Embryonic facial prominence (tissue), 1 donor: ENCODE measurements around the gene CCDC78.
"Not testable (repeated sequence)": the region's sequence is repeated elsewhere in the genome, so short reads cannot be mapped to it uniquely, and the experiment has no call there.

Source experiments
- DNase-seq: peaks from one replicate; pipeline ENCODE4 v3.0.0-alpha.2; 2016; ENCODE audit errors: extremely low spot score

The CCDC78 gene

DNA sequence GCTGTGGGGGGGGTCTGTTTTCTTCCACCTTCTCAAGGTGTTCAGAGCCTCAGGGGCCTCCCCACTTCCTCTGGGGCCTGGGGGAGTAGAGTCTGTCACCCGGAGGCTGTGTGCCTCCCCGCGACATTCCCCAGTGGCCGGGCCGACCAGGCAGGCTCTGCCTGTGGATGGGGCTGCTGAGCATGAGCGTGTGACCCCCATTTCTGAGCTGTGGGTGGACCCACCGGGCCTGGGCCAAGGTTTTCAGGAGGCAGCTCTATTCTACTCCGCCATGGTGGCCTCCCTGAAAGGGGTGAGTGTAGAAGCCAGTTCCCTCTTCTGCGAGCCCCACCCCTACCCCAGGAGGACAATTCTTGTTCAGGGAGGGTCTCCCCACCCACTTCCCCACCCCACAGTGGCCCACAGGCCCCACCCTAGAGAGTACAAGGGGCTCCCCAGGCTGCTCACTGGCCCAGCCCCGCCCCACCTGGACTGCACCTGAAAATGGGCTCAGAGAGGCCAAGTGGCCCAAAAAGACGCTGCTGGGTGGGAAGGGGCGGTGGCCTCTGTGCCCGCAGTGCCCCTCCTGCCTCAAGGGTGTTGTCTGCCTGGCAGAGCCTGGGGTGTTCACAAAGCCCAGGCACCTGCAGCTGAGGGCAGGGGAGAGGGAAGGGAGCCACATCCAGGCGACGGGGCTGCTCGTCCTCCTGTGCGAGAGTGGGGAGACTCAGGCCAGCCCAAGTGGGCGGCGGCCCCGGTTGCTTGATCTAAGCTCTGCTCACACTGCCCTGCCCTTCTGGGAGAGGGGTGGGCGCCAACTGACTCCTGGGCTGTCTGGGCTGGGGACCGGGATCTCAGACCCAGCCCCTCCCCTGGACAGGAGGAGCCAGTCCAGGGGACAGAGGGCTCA lies 35.6 kb upstream of the CCDC78 start:
- no peak for DNase-seq

DNA sequence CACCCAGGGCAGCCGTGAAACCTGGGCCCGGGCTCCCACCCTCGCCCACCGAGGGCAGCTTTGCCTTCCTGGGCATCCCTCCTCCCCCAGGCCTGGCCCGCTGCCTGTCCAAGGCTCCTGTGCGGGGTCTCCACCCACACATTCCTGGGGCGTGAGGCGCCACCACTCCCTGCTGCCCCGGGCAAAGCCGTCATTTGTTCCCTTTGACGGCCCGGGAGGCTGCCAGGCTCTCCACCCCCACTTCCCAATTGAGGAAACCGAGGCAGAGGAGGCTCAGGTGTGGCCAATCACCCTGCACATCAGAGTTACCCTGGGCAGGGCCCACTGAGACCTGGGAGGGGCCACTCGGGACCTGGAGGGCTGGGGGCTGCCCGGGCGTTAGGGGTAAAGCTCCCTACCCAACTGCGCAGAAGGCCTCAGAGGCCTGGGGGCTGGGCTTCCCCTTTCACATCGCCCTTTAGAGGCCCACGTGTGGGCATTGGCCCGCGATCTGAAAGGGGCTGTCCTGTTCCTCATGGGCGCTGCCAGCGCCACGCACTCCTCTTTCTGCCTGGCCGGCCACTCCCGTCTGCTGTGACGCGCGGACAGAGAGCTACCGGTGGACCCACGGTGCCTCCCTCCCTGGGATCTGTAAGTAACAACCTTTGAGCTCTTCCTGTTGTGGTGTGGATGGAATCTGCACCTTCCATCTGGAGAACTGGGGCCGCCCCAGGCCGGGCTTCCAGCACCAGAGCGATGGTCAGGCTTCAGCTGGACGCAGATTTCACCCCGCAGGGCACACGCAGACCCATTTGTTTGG lies 34.5 kb upstream of the CCDC78 start, which contains the start of gene MSLN:
Gene MSLN (plus strand): TSS at position 190 of the 799 bp plus-strand sequence. CDS start 1,947 bp downstream, outside the sequence.
- DNase-seq, result no peak

DNA sequence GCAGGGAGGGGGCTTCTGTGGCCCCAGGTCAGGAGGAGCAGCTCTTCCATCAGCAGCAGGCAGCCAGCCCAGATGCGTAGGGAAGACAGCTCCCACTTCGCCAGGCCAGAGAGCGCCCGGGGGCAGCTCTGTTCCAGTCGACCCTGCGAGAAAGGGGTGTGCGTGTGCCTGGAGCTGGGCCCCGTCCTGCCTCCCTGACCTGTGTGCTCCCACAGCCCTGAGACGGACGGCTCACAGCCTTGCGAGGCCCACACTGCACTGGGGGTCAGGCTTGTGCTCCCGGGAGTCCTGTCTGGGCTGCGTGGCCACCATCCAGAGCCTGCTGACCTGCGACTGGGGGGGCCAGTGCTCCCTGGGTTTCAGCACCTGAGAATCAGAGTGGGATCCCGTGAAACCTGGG lies 33.8 kb upstream of the CCDC78 start:
- no peak for DNase-seq

DNA sequence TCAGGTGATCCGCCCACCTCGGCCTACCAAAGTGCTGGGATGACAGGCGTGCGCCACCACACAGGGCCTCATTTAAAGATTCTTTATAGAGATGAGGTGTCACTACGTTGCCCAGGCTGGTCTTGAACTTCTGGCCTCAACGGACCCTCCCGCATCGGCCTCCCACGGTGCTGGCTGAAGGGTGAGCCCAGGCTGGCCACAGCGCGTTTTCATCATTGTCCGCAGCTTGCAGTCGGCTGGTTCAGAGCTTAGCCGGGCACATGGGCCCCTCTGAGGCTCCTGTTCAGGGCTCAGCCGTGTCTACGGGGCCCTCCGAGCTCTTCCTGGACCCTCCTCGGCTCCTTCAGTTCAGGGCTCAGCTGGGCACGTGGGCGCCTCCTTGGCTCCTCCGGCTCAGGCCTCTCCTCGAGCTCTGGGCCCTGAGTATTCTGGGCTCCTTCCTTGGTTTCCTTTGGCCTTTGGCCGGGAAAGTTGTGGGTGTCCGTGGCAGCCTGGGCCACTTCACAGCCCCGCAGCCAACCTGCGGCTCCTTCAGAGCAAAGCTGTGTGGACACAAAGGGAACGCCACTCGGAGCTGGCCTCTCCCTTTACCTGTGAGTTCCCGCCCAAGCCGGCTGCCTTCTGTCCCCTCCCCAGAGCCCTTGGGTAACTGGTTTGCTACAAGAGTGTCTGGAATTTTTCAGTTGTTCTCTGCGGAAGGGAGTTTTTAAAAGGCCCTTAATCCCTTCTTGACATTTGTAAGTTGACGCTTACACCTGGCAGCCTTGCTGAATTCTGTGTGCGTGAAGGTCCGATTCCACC lies 33.1 kb upstream of the CCDC78 start:
- DNase-seq, result no peak

DNA sequence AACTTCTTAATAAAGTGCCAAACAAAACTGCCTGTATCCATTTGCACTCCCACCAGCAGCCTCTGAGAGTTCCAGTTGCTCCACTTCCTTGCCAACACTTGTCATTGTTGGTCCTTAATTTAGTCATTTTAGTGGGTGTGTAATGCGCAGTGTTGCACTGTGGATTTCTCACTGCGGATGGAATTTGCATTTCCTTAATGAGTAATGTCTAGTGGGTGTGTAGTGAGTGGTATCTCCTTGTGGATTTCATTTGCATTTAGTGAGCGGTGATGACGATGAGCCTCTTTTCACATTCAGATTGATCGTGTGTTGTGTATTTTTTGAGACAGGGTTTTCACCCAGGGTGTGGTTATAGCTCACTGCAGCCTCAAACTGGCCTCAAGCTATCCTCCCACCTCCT lies 30.2 kb upstream of the CCDC78 start:
- no peak for DNase-seq

DNA sequence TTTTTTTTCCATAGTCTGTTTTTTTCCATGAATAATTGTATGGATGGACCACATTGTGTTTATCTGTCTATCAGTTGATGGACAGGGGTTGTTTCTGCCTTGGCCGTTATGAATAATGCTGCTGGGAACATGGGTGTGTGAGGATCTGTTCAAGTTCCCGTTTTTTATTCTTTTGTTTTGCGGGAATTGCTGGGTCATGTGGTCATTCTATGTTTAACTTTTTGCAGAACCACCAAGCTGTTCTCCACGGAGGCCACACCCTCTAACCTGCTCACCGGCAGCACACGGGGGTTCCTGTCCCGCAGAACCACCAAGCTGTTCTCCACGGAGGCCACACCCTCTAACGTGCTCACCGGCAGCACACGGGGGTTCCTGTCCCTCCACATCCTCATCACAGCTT lies 28.4 kb upstream of the CCDC78 start:
- no peak for DNase-seq

DNA sequence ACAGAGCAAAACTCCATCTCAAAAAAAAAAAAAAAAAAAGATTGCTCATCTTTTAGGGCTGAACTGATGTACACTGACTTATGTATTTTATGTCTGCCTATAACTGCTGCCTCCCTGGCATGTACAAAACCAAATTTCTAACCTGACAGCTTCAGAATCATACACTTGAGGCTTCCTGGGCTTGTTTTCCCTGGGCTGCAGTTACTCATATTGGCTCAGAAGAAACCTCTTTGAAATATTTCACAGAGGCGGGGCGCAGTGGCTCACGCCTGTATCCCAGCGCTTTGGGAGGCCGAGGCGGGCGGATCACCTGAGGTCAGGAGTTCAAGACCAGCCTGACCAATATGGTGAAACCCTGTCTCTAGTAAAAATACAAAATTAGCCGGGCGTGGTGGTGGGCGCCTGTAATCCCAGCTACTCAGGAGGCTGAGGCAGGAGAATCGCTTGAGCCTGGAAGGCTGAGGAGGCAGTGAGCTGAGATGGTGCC lies 27.9 kb upstream of the CCDC78 start:
- DNase-seq, result not testable (repeated sequence)

DNA sequence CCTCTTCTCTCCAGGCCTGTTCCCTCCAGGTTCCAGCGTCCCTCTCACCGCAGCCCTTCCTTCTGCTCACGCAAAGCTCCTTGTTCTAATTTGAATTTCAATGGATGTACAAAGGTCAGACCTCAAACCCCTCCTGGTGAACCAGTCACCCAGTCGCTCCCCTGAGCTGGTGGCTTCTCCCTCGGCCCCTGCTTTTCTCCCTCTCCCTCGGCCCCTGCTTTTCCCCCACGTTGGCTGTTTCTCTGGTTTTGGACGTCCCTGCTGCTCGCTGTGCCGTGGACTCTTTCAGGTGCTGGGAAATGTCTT lies 25.7 kb upstream of the CCDC78 start:
- DNase-seq, result no peak

DNA sequence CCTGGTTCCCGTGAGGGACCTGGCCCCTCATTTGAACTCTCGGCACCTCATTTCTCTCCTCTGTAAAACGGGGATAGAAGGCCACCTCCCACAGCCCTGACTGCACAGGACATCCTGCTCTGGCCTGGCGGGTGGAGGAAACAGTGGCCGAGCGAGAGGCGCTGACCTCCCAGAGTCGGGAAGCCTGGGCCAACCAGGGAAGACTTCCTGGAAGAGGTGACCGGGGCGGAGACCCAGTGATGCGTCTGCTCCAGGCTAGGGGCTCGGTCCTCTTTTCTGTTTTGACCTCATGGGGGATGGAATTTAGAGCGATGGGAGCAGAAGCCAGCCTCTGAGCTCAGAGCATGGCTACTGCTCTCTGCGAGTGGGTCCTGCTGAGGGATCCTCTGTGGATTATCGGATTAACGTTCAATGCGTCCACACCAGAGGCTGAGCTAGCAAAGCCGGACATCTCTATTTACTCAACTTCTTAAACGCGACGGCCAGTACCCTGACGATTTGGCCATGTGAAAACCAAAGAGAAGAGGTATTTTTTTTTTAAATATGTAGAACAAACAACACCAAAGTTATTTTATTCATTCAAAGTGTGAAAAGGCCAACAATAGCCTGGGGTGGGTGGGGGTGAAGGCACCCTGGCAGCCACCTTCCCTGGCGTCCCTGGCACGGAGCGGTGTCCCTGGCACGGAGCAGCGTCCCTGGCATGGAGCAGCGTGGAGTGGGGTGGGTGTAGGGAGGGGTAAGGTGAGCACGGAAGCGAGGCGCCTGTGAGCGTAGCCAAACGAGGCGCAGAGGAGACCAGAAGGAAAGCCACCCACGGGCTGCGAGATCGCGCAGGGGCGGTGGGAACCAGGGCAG lies 25.1 kb upstream of the CCDC78 start:
- no peak for DNase-seq

DNA sequence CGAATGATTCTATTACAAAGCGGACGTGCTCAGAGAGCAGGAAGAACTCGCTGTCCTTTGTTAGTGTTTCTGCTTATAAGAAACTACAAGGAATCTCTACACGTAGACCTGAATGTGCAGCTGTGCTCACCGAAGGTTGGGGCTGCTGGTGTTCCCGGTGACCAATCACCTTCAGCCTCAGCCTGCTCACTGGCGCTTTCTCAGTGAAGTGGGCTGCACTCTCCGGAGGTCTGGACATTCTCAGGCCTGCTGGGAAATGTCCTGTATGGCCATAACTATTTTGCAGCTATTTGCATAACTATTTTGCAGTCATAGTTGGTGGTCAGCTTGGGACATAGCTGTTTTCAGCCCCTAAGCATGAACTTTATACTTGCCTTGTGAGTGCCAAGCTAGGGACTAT lies 24.2 kb upstream of the CCDC78 start:
- no peak for DNase-seq

DNA sequence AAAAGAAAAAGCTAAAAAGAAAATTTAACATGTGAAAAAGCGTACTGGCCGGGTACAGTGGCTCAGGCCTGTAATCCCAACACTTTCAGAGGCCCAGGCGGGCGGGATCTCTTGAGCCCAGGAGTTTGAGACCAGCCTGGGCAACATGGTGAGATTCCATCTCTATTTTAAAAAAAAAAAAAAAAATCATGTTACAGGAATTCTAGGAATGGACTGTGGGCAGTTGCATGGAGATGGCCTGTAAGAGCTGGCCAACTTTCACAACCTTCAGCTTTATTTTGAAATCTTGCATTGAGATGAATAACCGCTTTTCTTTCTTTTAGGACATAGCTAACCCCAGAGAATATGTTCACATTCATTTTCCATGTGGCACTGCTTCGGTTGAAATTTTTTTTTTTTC lies 22.8 kb upstream of the CCDC78 start:
- DNase-seq, result no peak

DNA sequence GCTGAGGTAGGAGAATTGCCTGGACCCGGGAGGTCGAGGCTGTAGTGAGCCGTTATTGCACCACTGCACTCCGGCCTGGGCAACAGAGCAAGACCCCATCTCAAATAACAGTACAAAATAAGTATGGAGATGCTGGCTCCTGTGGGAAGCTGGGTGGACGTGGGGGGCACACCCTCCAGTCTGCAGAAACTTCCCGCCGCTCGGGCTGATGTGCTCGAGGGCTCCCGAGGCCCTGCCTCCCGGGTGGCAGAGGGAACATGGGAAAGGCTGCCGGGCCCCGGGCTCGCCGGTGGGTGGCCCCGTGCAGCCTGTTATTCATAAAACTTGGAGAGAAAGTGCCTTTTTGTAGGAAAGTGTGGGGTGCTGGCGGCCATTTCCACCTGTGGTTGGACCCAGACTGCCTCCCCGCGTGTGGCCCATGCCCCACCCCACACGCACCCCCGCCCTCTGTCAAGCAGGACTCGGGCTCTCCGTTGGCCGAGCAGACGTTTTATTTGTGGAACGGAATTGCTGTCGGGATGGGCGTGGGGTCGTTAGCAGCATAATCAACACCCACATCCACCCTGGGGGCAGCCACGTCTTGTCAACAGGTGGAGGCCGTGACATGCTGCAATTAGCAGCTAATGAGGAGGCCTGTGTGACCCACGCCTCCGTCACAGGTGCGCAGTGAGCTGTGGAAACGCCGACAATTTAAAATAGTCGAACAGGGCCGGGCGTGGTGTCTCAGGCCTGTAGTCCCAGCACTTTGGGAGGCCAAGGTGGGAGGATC lies 21.9 kb upstream of the CCDC78 start:
- DNase-seq, result no peak

DNA sequence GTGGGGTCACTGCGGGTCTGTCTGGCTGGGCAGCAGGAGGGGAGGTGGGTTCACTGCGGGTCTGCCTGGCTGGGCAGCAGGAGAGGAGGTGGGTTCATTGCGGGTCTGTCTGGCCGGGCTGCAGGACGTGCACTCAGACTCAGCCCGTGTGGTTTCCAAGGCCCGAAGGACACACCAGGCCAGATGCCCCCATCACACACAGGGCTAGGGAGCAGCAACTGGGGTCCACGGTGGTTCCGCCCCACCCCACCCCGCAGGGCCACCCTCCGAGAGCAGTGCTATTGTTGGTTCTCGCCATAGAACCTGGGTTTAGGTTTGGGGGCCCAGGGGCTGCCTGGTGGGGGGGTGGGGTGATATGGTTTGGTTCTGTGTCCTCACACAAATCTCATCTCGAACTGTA lies 20.4 kb upstream of the CCDC78 start:
- DNase-seq, result no peak

DNA sequence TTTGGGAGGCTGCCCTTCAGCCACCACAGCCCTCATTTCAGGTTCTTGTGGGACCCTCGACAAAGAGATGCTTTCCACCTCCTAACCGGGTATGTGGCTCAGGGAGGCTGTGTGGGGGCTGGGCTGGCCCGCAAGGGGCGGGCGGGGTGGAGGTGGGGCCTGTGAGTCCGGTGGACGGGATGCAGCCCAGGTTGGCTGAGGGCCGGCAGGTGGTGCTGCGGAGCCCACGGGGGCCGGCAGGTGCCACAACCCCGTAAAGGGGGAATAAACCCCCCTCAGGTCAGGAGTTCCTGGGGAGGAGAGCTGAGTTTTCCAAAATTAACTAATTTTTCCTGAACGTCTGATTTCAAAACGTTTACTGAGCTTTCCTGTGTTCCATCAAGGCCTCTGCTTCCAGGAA lies 19.5 kb upstream of the CCDC78 start:
- DNase-seq, result no peak

DNA sequence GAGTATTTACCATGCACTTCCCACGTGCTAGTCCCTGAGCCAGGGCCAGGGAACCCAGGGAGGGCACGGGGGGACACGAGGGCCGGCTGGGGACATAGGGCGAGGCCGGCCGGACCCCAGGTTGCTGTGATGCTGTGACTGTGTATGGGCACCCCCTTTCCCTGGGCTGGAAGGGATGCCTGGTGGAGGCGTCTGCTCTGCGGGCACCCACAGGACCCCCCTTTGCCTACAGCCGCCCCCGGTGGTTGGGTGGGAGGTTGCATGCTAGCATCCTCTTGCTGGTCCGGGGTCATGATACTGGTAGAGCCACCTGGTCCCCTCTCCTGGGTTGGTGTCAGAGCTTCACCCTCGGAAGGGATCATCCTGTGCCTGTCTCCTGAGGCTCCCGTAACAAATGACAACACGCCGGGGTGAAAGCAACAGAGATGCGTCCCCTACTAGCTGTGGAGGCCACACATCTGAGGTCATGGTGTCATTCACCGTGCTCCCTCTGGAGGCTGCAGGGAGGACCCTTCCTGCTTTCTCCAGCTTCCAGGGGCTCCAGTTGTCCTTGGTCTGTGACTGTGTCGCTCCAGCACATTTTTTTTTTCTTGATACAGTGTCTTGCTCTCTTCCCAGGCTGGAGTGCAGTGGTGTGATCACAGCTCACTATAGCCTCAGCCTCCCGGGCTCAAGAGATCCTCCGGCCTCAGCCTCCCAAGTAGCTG lies 17.7 kb upstream of the CCDC78 start:
- no peak for DNase-seq

DNA sequence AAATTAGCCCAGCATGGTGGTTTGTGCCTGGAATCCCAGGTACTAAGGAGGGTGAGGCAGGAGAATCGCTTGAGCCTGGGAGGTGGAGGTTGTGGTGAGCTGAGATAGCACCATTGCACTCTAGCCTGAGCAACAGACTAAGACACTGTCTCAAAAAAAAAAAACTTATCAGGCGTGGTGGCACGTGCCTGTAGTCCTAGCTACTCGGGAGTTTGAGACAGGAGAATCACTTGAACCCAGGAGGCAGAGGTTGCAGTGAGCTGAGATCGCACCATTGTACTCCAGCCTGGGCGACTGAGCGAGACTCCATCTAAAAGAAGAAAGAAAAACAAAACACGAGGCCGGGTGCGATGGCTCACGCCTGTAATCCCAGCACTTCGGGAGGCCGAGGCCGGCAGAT lies 16.7 kb upstream of the CCDC78 start:
- DNase-seq, result not testable (repeated sequence)

DNA sequence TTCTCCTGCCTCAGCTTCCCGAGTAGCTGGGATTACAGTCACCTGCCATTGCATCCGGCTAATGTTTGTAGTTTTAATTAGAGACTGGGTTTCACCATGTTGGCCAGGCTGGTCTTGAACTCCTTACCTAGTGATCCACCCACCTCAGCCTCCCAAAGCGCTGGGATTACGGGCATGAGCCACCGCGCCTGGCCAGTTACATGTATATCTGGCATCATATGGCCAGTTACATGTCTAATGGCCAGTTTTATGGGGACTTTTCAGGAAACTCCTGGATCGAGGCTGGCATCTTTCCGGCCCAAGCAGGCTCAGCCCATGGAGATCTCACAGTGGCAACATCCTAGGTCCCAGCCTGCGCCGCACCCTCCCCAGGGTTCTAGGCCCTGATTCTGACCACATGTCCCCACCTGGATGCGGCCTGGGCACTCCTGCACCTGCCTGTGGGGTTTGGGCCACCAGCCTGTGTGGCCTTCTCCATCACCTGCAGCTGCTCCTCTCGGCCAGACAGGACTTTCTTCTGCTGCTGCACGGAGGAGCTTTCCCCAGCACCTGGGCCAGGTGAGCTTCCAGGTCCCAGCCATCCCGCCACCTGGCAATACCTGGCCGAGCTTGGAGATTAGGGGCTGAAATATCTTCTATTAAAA lies 15.9 kb upstream of the CCDC78 start:
- no peak for DNase-seq

DNA sequence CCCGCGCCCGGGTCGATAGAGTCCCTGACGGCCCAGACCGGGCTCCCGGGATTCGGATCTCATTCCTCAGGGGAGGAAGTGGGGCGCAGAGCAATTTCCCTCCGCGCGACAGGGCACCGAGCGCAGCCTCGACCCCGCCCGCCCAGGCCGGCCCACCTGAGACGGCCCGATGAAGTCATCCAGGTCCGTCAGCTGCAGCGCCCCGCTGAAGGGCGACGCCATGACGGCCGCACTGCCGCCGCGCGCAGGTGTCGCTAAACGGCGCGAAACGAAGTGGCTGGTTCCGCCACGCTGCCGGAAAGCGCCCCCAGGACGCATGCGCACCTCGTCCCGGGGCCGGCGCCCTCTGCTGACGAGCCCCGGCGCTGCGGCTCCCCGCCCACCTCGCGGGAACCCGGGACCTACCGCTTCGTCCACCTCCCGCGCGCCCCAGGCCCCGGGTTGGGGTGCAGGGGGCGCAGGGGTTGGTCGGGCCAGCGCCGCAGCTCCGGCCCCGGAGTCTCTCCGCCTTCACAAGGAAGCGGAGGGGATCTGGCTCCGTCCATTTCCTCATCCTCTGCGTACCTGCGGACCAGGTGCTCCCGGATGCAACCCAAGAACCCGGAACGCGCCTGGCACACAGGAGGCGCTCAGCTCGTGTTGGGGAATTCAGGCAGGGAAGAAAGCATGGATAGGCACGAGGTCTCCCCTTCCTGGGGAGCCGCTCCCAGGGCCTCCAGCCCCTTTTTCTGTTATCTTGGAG lies 14.7 kb upstream of the CCDC78 start, which contains the start of gene CIAO3:
Gene CIAO3 (minus strand): TSS at position 234 of the 742 bp plus-strand sequence. CDS start 12 bp downstream, at position 222.
- DNase-seq, result peak; percentile 80

DNA sequence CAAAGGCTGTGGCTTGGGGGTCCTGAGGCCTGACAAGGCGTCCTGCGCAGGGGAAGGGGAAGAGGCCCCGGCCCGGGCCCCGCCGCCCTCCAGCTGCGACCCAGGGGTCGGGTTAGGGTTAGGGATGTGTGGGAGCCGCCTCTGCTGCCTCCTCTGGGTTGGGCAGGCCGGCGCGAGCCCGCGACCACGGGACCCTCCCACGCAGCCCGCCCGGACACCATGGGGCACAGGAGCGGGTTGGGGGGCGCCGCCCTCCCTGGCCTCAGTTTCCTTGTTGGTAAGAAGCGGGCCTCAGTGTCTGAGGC lies 14.2 kb upstream of the CCDC78 start:
- no peak for DNase-seq
